ENCODE results near the gene TAS2R43. TPM values are rescaled to one million over a fixed set of nuclear protein-coding genes. Genes with fewer than 3 reads are reported as not detected.

Gene TAS2R43
- not detected in 2 replicates for polyA plus RNA-seq (2012; rRNA removed)
- polyA plus RNA-seq (2012; cell fraction: cytosol; rRNA removed), result not detected in 2 replicates
- polyA plus RNA-seq (2012; cell fraction: nucleus; rRNA removed), result not detected in 2 replicates

GRCh38 chr12:11092128-11092527 lies at the start of gene TAS2R43:
Gene TAS2R43, minus strand, starts transcription at chr12:11092313. Its CDS starts 84 bp downstream, at chr12:11092229.
- Histone ChIP-seq H3K4me3 (ENCODE audit: low read depth in 2 of 2, low read length in 1 of 2) (no peak within 1 kb of the TSS), H3K9me2 (no peaks in the 10 kb centered on the region), H3K27me3 (ENCODE audit: insufficient read depth) (no peaks in the 10 kb centered on the region), H3K79me2 (ENCODE audit: insufficient read depth) (no peaks in the 10 kb centered on the region), H3K4me2 (no peak within 1 kb of the TSS), H3K27ac (ENCODE audit: low read depth in 2 of 2, low read length in 1 of 2) (no peak within 1 kb of the TSS), H3K4me1 (ENCODE audit: control insufficient read depth in 1 of 2, insufficient read depth in 2 of 2, low read depth in 1 of 2, low read length in 1 of 2) (no peaks in the 10 kb centered on the region), H3K9me3 (no peaks in the 10 kb centered on the region), H2AFZ (ENCODE audit: low read depth) (no peak within 1 kb of the TSS), H4K20me1 (ENCODE audit: insufficient read depth) (no peaks in the 10 kb centered on the region), H3K36me3 (replicated peaks in 1 of 2; ENCODE audit: control insufficient read depth in 1 of 2, insufficient read depth in 2 of 2, low read length in 1 of 2) (no peaks in the 10 kb centered on the region), H3K9ac (no peak within 1 kb of the TSS), H3F3A (replicated peaks; ENCODE audit: insufficient read depth) (no peaks in the 10 kb centered on the region)
- TF ChIP-seq RAD21 (IDR thresholded peaks at IDR 0.05; ENCODE audit: low read length), result no peak
- TF ChIP-seq EZH2phosphoT487 (IDR thresholded peaks at IDR 0.05; ENCODE audit: borderline replicate concordance, low read depth), result no peak
- no peak for TF ChIP-seq NRF1 (IDR thresholded peaks at IDR 0.05; ENCODE audit: low read depth, low read length)
- TF ChIP-seq ELF1 (IDR thresholded peaks at IDR 0.05), result no peak
- TF ChIP-seq TAF1 (IDR thresholded peaks at IDR 0.05; ENCODE audit: borderline replicate concordance, low read depth, low read length), result no peak
- no peak for TF ChIP-seq EP300 (IDR thresholded peaks at IDR 0.05; ENCODE audit: borderline replicate concordance in 1 of 2, low read depth in 1 of 2, low read length in 1 of 2)
- DNase-seq, result no peak
- 100% methylated on average over 3 of the region's 6 CpGs for WGBS (ENCODE audit: low lambda C conversion rate)
- POLR2A ChIA-PET, result no interaction called here
- CTCF ChIA-PET, result no interaction called here

- Histone ChIP-seq H3K79me2 (ENCODE audit: insufficient read depth) (peaks cover 78% of the 10 kb centered on the region), H3K36me3 (replicated peaks in 1 of 2; ENCODE audit: control insufficient read depth in 1 of 2, insufficient read depth in 2 of 2, low read length in 1 of 2) (peaks cover 3 to 10% of the 10 kb centered on the region in 2 experiments), H3K9me3 (no peaks in the 10 kb centered on the region), H3K4me3 (ENCODE audit: low read depth in 2 of 2, low read length in 1 of 2) (no peak overlapping the region), H3K4me1 (ENCODE audit: control insufficient read depth in 1 of 2, insufficient read depth in 2 of 2, low read depth in 1 of 2, low read length in 1 of 2) (no peaks in the 10 kb centered on the region; a peak in 1 of 4 replicates), H2AFZ (ENCODE audit: low read depth) (no peak overlapping the region), H3F3A (replicated peaks; ENCODE audit: insufficient read depth) (peaks cover 7% of the 10 kb centered on the region), H4K20me1 (ENCODE audit: insufficient read depth) (peaks cover 10% of the 10 kb centered on the region), H3K9me2 (no peaks in the 10 kb centered on the region), H3K27me3 (ENCODE audit: insufficient read depth) (no peaks in the 10 kb centered on the region), H3K4me2 (no peak overlapping the region), H3K9ac (no peak overlapping the region), H3K27ac (ENCODE audit: low read depth in 2 of 2, low read length in 1 of 2) (no peak overlapping the region)
- no peak for DNase-seq
- TF ChIP-seq JUND (IDR thresholded peaks at IDR 0.05), result no peak
- no peak for TF ChIP-seq TCF12 (IDR thresholded peaks at IDR 0.05)
- TF ChIP-seq IRF3 (IDR thresholded peaks at IDR 0.05; ENCODE audit: low read depth, low read length), result no peak
- no peak for TF ChIP-seq REST (IDR thresholded peaks at IDR 0.05; ENCODE audit: low read depth, low read length)
- TF ChIP-seq CHD2 (IDR thresholded peaks at IDR 0.05; ENCODE audit: low read length, partially characterized antibody), result no peak
- no peak for TF ChIP-seq PBX3 (IDR thresholded peaks at IDR 0.05)
- TF ChIP-seq NRF1 (IDR thresholded peaks at IDR 0.05; ENCODE audit: low read depth, low read length), result no peak
- TF ChIP-seq FOXJ3 (CRISPR knock-in tag; IDR thresholded peaks at IDR 0.05), result no peak
- no peak for TF ChIP-seq SIN3A (IDR thresholded peaks at IDR 0.05; ENCODE audit: borderline replicate concordance, low read depth, low read length)
- no peak for TF ChIP-seq RCOR1 (IDR thresholded peaks at IDR 0.05; ENCODE audit: low read length)
- no peak for TF ChIP-seq FOSL2 (IDR thresholded peaks at IDR 0.05; ENCODE audit: borderline replicate concordance, low read depth)
- TF ChIP-seq RXRA (IDR thresholded peaks at IDR 0.05; ENCODE audit: borderline replicate concordance, low read depth), result no peak
- no peak for TF ChIP-seq MEF2A (IDR thresholded peaks at IDR 0.05; ENCODE audit: borderline replicate concordance, low read depth)
- no peak for TF ChIP-seq EP300 (IDR thresholded peaks at IDR 0.05; ENCODE audit: borderline replicate concordance in 1 of 2, low read depth in 1 of 2, low read length in 1 of 2)
- no peak for TF ChIP-seq SMC3 (IDR thresholded peaks at IDR 0.05; ENCODE audit: low read depth, low read length)
- TF ChIP-seq EZH2phosphoT487 (IDR thresholded peaks at IDR 0.05; ENCODE audit: borderline replicate concordance, low read depth), result no peak
- TF ChIP-seq YY1 (IDR thresholded peaks at IDR 0.05; ENCODE audit: low read depth), result no peak
- no peak for TF ChIP-seq MAX (IDR thresholded peaks at IDR 0.05; ENCODE audit: low read depth)
- no peak for TF ChIP-seq GABPA (IDR thresholded peaks at IDR 0.05; ENCODE audit: low read depth)
- TF ChIP-seq USF1 (IDR thresholded peaks at IDR 0.05; ENCODE audit: borderline replicate concordance, low read depth), result no peak
- POLR2A ChIA-PET, result no interaction called here
- WGBS (ENCODE audit: low lambda C conversion rate), result 48% methylated on average over 2 of the region's 2 CpGs
- CTCF ChIA-PET, result no interaction called here
These were observed 44.0 kb upstream of the TAS2R43 start for GRCh38 chr12:11136075-11136474.

Data from SK-N-SH (cell line).